ENCODE data around the gene CFAP119.
"Not testable (repeated sequence)": the region's sequence is repeated elsewhere in the genome, so short reads cannot be mapped to it uniquely, and the experiment has no call there.

GRCh38 chr16:30809675-30810074, 47.8 kb upstream of the CFAP119 start:
- not testable (repeated sequence) for TF ChIP-seq EZH2 (IDR thresholded peaks at IDR 0.05; ENCODE audit: borderline replicate concordance)
- TF ChIP-seq, protein P1, sequence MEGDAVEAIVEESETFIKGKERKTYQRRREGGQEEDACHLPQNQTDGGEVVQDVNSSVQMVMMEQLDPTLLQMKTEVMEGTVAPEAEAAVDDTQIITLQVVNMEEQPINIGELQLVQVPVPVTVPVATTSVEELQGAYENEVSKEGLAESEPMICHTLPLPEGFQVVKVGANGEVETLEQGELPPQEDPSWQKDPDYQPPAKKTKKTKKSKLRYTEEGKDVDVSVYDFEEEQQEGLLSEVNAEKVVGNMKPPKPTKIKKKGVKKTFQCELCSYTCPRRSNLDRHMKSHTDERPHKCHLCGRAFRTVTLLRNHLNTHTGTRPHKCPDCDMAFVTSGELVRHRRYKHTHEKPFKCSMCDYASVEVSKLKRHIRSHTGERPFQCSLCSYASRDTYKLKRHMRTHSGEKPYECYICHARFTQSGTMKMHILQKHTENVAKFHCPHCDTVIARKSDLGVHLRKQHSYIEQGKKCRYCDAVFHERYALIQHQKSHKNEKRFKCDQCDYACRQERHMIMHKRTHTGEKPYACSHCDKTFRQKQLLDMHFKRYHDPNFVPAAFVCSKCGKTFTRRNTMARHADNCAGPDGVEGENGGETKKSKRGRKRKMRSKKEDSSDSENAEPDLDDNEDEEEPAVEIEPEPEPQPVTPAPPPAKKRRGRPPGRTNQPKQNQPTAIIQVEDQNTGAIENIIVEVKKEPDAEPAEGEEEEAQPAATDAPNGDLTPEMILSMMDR (IDR thresholded peaks at IDR 0.05; ENCODE audit: poor library complexity), result not testable (repeated sequence)

Data from hepatocyte (in vitro differentiated cells).